Stimulated activated CD4-positive, alpha-beta T cell treated with anti-CD3 and anti-CD28 coated beads, Interleukin-15, amount 100 ng/mL, for 1 hour (primary cell): ENCODE measurements around the gene ELF4.
A peak's percentile ranks its signal among the peaks of the same experiment; 100 is the strongest.

Source experiments
- DNase-seq, 2 donors: peaks; one replicate each; pipeline ENCODE4 v3.0.0-alpha.2; 2020; ENCODE audit warnings: low read depth in 1 of 2, low spot score in 1 of 2

ELF4 gene

GRCh38 chrX:130110379-130111219 is at the start of gene ELF4:
ELF4 (minus strand) TSS chrX:130110497; CDS start chrX:130081330, 29,167 bp downstream.
- peak in 1 of 2 donors; percentile 42 for DNase-seq

GRCh38 chrX:130159776-130160175 is 49.5 kb upstream of the ELF4 start:
- DNase-seq, result no peak

- no peak for DNase-seq
These were observed 48.0 kb upstream of the ELF4 start for GRCh38 chrX:130158311-130158710.

- DNase-seq, result no peak
These were observed 45.3 kb upstream of the ELF4 start for GRCh38 chrX:130155564-130155963.

GRCh38 chrX:130147631-130148030 is 37.3 kb upstream of the ELF4 start:
- DNase-seq, result no peak

GRCh38 chrX:130145123-130145522 is 34.8 kb upstream of the ELF4 start:
- DNase-seq, result no peak

GRCh38 chrX:130144509-130144908 is 34.2 kb upstream of the ELF4 start:
- no peak for DNase-seq

- DNase-seq, result no peak
These were observed 29.3 kb upstream of the ELF4 start for GRCh38 chrX:130139474-130140201.

- DNase-seq, result no peak
These were observed 26.7 kb upstream of the ELF4 start for GRCh38 chrX:130136961-130137360.

GRCh38 chrX:130136496-130136895 is 26.2 kb upstream of the ELF4 start:
- DNase-seq, result no peak

- DNase-seq, result no peak
These were observed 20.7 kb upstream of the ELF4 start for GRCh38 chrX:130130990-130131389.

GRCh38 chrX:130125091-130125874 is 15.0 kb upstream of the ELF4 start:
- DNase-seq, result no peak

GRCh38 chrX:130124577-130124976 is 14.3 kb upstream of the ELF4 start:
- DNase-seq, result no peak

- no peak for DNase-seq
These were observed 11.2 kb upstream of the ELF4 start for GRCh38 chrX:130121505-130121800.

GRCh38 chrX:130120746-130121504 is 10.6 kb upstream of the ELF4 start:
- DNase-seq, result peak; percentile 31 to 55

- no peak for DNase-seq
These were observed 10.0 kb upstream of the ELF4 start for GRCh38 chrX:130120321-130120731.

- no peak for DNase-seq
These were observed 9.1 kb upstream of the ELF4 start for GRCh38 chrX:130119312-130119898.

GRCh38 chrX:130118441-130119311 is 8.4 kb upstream of the ELF4 start:
- no peak for DNase-seq

GRCh38 chrX:130117166-130117565 is 6.9 kb upstream of the ELF4 start:
- DNase-seq, result no peak
